ENCODE measurements around the gene GALNT16.

The GALNT16 gene

DNA sequence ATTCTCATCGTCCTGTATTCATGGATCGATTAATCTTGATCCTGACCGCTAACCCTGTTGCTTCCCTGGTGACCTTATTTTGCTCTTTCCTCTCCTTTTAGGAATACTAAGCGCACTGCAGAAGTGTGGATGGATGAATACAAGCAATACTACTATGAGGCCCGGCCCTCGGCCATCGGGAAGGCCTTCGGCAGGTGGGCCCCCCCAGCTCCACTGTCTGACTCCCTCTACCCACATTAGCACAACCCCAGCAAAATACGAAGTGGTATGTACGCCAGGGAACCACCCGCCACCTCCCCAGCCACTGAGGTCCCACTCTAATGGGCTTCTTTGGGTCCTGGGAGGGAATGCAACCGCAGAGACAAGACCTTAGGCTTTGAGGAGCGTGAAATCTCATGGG, 79.5 kb downstream of the GALNT16 start:
- TF ChIP-seq CTCF (conservative IDR thresholded peaks at IDR 0.05; ENCODE audit: low read length), result no peak
- H3K4me3 ChIP-seq (ENCODE audit: low read length), result no peak overlapping the region
- DNase-seq (ENCODE audit: low read depth), result no peak

GRCh38 chr14:69342928-69343525, 83.1 kb downstream of the GALNT16 start:
- TF ChIP-seq CTCF (conservative IDR thresholded peaks at IDR 0.05; ENCODE audit: low read length), result no peak
- H3K4me3 ChIP-seq (ENCODE audit: low read length), result no peak overlapping the region
- DNase-seq (ENCODE audit: low read depth), result no peak

DNA sequence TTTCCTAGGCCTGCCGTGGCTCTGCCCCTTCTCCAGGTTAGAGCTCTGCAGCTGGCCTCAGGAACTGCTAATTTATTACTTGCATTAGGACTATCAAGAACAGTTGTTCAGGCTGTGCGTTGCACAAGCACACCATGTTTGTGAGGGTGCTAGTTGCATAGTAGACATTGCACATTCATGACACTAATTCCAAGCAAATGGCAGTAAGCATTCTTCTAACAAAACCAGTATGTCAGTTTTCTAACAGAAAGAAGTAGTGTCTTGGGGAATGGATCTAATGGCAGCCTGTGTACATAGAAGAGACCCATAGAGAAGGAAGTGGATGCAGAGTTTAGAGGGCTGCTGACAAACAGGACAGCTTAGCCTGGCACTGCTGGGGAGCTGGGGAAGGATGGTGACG, 84.2 kb downstream of the GALNT16 start:
- DNase-seq (ENCODE audit: low read depth), result peak; percentile 10
- no peak for TF ChIP-seq CTCF (conservative IDR thresholded peaks at IDR 0.05; ENCODE audit: low read length)
- no peak overlapping the region for H3K4me3 ChIP-seq (ENCODE audit: low read length)

- no peak for DNase-seq (ENCODE audit: low read depth)
- no peak for TF ChIP-seq CTCF (conservative IDR thresholded peaks at IDR 0.05; ENCODE audit: low read length)
- H3K4me3 ChIP-seq (ENCODE audit: low read length), result no peak overlapping the region
Measured at GRCh38 chr14:69345402-69345801, 85.4 kb downstream of the GALNT16 start.

DNA sequence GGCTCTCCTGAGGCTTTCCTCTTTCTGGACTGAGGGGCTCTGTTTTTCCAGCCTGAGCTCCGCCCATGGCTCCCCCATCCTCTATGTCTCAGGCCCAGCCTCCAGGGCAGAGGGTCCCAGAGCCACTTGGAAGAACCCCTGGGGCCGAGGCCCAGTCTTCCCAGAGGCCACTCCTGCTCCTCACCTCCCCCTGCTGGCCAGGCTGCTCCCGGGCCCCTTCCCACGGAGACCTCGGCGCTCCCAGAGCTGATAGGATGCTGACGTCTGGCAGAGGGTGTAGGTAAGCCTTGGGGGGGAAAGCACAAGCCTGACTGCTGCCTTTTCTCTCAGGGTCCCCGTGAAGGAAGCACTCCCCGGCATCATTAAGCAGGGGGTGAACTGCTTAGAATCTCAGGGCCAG, 86.8 kb downstream of the GALNT16 start:
- no peak for DNase-seq (ENCODE audit: low read depth)
- no peak overlapping the region for H3K4me3 ChIP-seq (ENCODE audit: low read length)
- TF ChIP-seq CTCF (conservative IDR thresholded peaks at IDR 0.05; ENCODE audit: low read length), result peak; percentile 60

DNA sequence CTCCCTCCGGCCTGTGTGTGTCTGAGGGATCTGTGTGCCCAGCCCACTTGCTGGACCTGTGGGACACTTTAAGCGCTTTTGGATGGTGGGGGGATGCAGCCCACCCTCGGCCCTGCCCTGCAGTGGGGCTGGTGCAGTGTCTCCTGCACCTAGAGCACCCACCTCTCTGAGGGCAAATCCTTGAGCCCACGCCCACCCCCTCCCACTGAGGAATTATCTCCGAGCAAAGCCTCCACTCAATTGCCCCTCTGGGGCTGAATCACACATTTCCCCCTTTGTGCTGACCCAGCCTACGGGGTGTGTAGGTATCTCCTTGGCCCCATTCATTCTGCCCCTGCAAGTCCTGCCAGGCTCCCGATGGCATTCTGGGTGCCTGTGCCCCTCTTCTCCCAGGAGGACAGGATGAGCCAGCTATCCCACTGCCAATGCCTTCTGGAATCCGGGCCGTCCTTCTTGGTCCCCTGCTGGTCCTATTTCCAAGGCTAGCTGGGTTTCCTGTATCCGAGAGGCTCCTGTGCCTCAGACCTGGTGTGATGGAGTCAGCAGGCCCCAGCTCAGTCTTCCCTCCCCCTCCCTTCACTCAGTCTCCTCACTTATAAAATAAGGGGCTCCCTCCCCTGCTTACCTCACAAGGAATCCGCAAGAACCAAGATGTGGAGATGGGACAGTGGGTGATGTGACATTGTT, 89.3 kb downstream of the GALNT16 start:
- no peak for DNase-seq (ENCODE audit: low read depth)
- TF ChIP-seq CTCF (conservative IDR thresholded peaks at IDR 0.05; ENCODE audit: low read length), result no peak
- H3K4me3 ChIP-seq (ENCODE audit: low read length), result no peak overlapping the region

DNA sequence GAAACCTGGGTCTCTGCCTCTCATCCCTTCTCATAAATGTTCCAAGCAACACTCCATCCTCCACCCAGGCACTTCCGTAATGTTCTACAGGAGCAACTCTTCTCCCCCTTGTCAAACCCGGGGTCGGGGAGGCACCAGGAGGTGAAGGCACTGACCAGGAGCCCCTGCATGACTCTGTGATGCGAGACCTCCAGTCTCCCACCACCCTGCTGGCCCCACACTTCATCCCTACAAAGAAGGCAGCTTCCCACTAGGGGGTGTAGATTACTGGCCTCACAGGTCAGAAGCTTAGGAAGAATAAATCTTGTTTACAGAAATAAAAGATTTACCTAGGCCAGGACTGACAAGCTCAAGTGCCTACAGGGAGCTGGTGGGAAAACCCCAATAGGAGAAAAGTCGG, 90.9 kb downstream of the GALNT16 start:
- no peak for TF ChIP-seq CTCF (conservative IDR thresholded peaks at IDR 0.05; ENCODE audit: low read length)
- H3K4me3 ChIP-seq (ENCODE audit: low read length), result no peak overlapping the region
- no peak for DNase-seq (ENCODE audit: low read depth)

Measured in AG10803 (cell line).